ENCODE measurements around the gene CUL3.

DNA sequence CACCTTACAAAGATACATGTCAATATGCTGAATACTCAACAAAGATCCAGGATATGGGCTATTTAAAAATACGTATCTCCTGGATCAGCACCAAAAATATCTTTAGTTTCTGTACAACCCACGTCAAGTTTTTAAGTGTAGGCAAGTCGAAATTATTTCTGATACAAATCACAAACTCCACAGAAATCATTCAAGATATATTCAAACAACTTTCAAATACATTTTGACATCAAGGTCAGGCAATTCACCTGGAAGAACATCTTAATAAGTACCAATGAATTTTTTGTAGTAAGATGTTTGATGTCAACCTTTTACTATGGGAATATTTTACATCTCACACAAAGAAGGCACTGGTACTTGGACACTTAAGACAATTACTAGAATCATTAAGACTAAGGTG is 86.2 kb downstream of the CUL3 start:
- TF ChIP-seq SPI1 (IDR thresholded peaks at IDR 0.05; ENCODE audit: low read depth, low read length) (no peak), POLR2AphosphoS5 (IDR thresholded peaks at IDR 0.05; ENCODE audit: low read depth, low read length) (no peak), POLR2A (IDR thresholded peaks at IDR 0.05; ENCODE audit: low read depth, low read length) (no peak), TAF1 (IDR thresholded peaks at IDR 0.05; ENCODE audit: low read depth, low read length) (no peak)

All from GM12891 (cell line).